ENCODE results near the gene CBX3. TPM values are rescaled to one million over a fixed set of nuclear protein-coding genes. Genes with fewer than 3 reads are reported as not detected.

The CBX3 gene
- total RNA-seq, 2 donors from 2014 or later = 213 to 219 TPM

DNA sequence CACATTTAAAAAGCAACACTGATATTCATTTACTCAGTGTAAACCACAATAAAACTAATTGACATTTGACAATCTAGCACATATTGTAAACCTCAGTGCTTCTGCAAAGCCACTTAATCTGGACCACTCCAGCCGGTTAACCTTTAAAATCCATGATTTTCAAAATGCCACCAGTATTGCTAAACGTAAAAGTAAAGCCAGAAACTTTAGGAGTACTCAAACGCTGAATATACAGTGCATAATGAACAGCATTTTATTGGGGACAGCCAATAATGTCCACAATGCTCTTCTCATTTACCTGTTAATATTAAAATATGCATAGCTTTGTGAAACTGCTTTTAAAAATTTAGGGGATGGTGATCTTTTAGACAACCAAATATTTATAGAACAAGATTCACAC, 11.8 kb upstream of the CBX3 start:
- no peak overlapping the region for H3K27ac Mint-ChIP-seq

DNA sequence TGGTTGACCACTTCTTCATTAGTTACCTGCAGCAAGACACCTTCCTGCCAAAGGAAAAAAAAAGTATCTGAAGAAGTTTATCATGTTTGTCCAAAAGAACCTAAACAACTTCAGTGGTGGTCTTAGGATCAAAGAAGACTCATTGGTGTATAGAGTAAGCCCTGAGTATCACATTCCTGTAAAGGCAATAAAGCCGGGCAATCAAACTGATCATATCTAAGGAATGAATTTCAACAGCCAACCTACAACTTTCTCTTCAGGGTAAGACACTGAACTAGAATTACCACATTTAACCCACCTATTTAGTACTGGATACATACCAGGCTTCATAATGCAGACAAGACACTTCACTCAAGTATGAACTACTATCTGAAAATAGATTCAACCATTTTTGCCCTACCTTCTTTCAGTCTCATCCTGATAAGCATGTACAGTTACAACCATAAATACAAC, 11.1 kb upstream of the CBX3 start:
- Histone ChIP-seq H3K27me3 (ENCODE audit: control insufficient read depth, insufficient read depth, low read length, poor library complexity, severe bottlenecking) (no peaks in the 10 kb centered on the region), H3K4me3 (ENCODE audit: low read length) (no peak overlapping the region), H3K36me3 (ENCODE audit: control insufficient read depth, insufficient read depth, low read length) (peaks cover 86% of the 10 kb centered on the region), H3K4me1 (ENCODE audit: control insufficient read depth, insufficient read depth, low read length) (peaks cover 5% of the 10 kb centered on the region), H3K9ac (ENCODE audit: extremely low read depth, low read length, poor library complexity, severe bottlenecking) (no peak overlapping the region), H3K9me3 (ENCODE audit: control insufficient read depth, low read length) (no peaks in the 10 kb centered on the region), H3K27ac (ENCODE audit: low read depth, low read length) (no peak overlapping the region)
- DNase-seq = no peak
- Mint-ChIP-seq H3K27me3 (ENCODE audit: insufficient read depth) (no peaks in the 10 kb centered on the region), H3K27ac (peak overlapping the region; percentile 74), H3K4me1 (peaks cover 20% of the 10 kb centered on the region), H3K4me3 (no peak overlapping the region), H3K9me3 (no peaks in the 10 kb centered on the region), H3K36me3 (ENCODE audit: low read depth) (peaks cover 68% of the 10 kb centered on the region)
- 97 to 100% methylated on average over 1 of the region's 1 CpG for WGBS, 2 experiments (ENCODE audit: insufficient coverage in 1 of 2, insufficient read length in 1 of 2)
- TF ChIP-seq CTCF (conservative IDR thresholded peaks at IDR 0.05) = no peak

More for the DNA sequence above, 11.8 kb upstream of the CBX3 start:
- 94 to 100% methylated on average over 3 of the region's 3 CpGs for WGBS, 2 experiments (ENCODE audit: insufficient coverage in 1 of 2, insufficient read length in 1 of 2)
- H3K9me3 ChIP-seq (ENCODE audit: control insufficient read depth, low read length) = no peaks in the 10 kb centered on the region
- Mint-ChIP-seq H3K4me1 (peaks cover 16% of the 10 kb centered on the region), H3K9me3 (no peaks in the 10 kb centered on the region), H3K4me3 (no peak overlapping the region), H3K36me3 (ENCODE audit: low read depth) (peaks cover 68% of the 10 kb centered on the region), H3K27me3 (ENCODE audit: insufficient read depth) (no peaks in the 10 kb centered on the region)
- TF ChIP-seq CTCF (conservative IDR thresholded peaks at IDR 0.05) = no peak
- no peak for DNase-seq
- H3K9ac ChIP-seq (ENCODE audit: extremely low read depth, low read length, poor library complexity, severe bottlenecking) = no peak overlapping the region
- H3K4me1 ChIP-seq (ENCODE audit: control insufficient read depth, insufficient read depth, low read length) = peaks cover 2% of the 10 kb centered on the region
- no peaks in the 10 kb centered on the region for H3K27me3 ChIP-seq (ENCODE audit: control insufficient read depth, insufficient read depth, low read length, poor library complexity, severe bottlenecking)
- no peak overlapping the region for H3K4me3 ChIP-seq (ENCODE audit: low read length)
- H3K36me3 ChIP-seq (ENCODE audit: control insufficient read depth, insufficient read depth, low read length) = peaks cover 81% of the 10 kb centered on the region
- no peak overlapping the region for H3K27ac ChIP-seq (ENCODE audit: low read depth, low read length)

- Mint-ChIP-seq H3K4me1 (peaks cover 28% of the 10 kb centered on the region), H3K27ac (peak overlapping the region; percentile 76), H3K36me3 (ENCODE audit: low read depth) (peaks cover 73% of the 10 kb centered on the region), H3K9me3 (no peaks in the 10 kb centered on the region), H3K27me3 (ENCODE audit: insufficient read depth) (no peaks in the 10 kb centered on the region), H3K4me3 (no peak overlapping the region)
- no peak for TF ChIP-seq CTCF (conservative IDR thresholded peaks at IDR 0.05)
- Histone ChIP-seq H3K4me1 (ENCODE audit: control insufficient read depth, insufficient read depth, low read length) (peaks cover 5% of the 10 kb centered on the region), H3K27me3 (ENCODE audit: control insufficient read depth, insufficient read depth, low read length, poor library complexity, severe bottlenecking) (no peaks in the 10 kb centered on the region), H3K36me3 (ENCODE audit: control insufficient read depth, insufficient read depth, low read length) (peaks cover 92% of the 10 kb centered on the region), H3K9me3 (ENCODE audit: control insufficient read depth, low read length) (no peaks in the 10 kb centered on the region), H3K9ac (ENCODE audit: extremely low read depth, low read length, poor library complexity, severe bottlenecking) (no peak overlapping the region), H3K27ac (ENCODE audit: low read depth, low read length) (no peak overlapping the region), H3K4me3 (ENCODE audit: low read length) (peak overlapping the region; percentile 22)
- WGBS, 2 experiments (ENCODE audit: insufficient coverage in 1 of 2, insufficient read length in 1 of 2) = 86 to 90% methylated on average over 4 to 6 of the region's 7 CpGs
- DNase-seq = no peak
Measured at GRCh38 chr7:26191233-26191973, 10.1 kb upstream of the CBX3 start.

All from endodermal cell (in vitro differentiated cells).